K562 (cell line): Measurements from ENCODE around the gene KIF9.
A peak's percentile ranks its signal among the peaks of the same experiment; 100 is the strongest.

Experiments
- CHD2 ChIP-seq: IDR thresholded peaks from 2 replicates; pipeline ENCODE4 v1.6.1; 2011; ENCODE audit warnings: low read depth, low read length
- MXI1 ChIP-seq: IDR thresholded peaks from 2 replicates; pipeline ENCODE4 v1.6.1; 2011; ENCODE audit warnings: low read depth, mild to moderate bottlenecking, improper control_type of control experiment, low read length
- RFX5 ChIP-seq: IDR thresholded peaks from 2 replicates; pipeline ENCODE4 v1.6.1; 2011; ENCODE audit warnings: low read depth, mild to moderate bottlenecking, improper control_type of control experiment, low read length
- ZBTB2 ChIP-seq: fragments of 450-650 bp; IDR thresholded peaks from 2 replicates; pipeline ENCODE4 v1.6.1; 2016; ENCODE audit warnings: antibody characterized with exemption
- ZEB2 ChIP-seq: fragments of 450-650 bp; IDR thresholded peaks from 2 replicates; pipeline ENCODE4 v1.6.1; 2016
- TF ChIP-seq, protein P1 (sequence below): fragments of 450-650 bp; IDR thresholded peaks from 2 replicates; pipeline ENCODE4 v1.6.1; 2016; ENCODE audit warnings: mild to moderate bottlenecking
- TF ChIP-seq, protein P2 (sequence below), 3 experiments: IDR thresholded peaks in 2 of 3; conservative IDR thresholded peaks in 1 of 3; 2 replicates each; pipeline ENCODE4 v1.5.1; 2011 to 2012; ENCODE audit warnings: low read length in 3 of 3, mild to moderate bottlenecking in 3 of 3, control low read depth in 2 of 3, improper control_type of control experiment in 1 of 3, inconsistent platforms in 1 of 3, low read depth in 1 of 3, mixed read lengths in 1 of 3, moderate library complexity in 1 of 3; ENCODE audit not compliant: insufficient read depth in 2 of 3

DNA sequence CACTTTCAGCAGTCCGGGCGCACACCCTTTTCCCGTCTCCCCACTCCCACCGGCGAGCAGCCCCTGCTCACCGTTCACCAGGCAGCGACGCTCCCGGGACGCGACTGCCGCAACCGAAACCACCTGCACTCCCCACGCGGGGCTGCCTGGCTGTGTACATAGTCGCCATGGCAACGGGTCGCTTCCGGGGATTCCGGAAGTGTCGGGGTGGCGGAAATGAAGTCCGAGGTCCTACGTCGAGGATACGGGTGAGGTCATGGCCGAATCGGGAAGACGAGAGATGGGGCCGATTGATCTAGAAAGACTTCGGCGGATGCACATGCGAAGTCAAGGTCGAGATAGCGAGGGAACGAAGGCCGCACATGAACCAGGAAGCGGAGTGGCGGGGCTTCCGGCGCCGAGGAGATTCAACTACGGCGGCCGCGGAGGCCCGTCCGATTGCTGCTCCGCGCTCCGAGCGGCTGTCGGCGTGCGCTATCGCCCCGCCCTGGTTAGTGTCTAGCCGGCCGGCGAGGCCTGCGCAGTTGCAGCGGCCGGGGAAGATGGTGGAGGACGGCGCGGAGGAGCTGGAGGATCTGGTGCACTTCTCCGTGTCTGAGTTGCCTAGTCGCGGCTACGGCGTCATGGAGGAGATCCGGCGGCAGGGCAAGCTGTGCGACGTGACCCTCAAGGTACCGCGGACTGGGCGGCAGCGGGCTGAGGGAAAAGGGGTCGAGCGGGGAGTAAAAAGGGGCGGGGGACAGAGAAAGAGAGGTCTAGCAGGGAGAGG, at the start of gene KIF9, which contains the start of gene KLHL18:
- TF ChIP-seq CHD2, result peak; percentile 14
- no peak for TF ChIP-seq RFX5
- peak; percentile 100 for TF ChIP-seq MXI1
- TF ChIP-seq, protein P1, sequence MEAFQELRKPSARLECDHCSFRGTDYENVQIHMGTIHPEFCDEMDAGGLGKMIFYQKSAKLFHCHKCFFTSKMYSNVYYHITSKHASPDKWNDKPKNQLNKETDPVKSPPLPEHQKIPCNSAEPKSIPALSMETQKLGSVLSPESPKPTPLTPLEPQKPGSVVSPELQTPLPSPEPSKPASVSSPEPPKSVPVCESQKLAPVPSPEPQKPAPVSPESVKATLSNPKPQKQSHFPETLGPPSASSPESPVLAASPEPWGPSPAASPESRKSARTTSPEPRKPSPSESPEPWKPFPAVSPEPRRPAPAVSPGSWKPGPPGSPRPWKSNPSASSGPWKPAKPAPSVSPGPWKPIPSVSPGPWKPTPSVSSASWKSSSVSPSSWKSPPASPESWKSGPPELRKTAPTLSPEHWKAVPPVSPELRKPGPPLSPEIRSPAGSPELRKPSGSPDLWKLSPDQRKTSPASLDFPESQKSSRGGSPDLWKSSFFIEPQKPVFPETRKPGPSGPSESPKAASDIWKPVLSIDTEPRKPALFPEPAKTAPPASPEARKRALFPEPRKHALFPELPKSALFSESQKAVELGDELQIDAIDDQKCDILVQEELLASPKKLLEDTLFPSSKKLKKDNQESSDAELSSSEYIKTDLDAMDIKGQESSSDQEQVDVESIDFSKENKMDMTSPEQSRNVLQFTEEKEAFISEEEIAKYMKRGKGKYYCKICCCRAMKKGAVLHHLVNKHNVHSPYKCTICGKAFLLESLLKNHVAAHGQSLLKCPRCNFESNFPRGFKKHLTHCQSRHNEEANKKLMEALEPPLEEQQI, result no peak
- peak; percentile 35; the same call in 1 of the 2 replicates for TF ChIP-seq ZBTB2
- TF ChIP-seq, protein P2, sequence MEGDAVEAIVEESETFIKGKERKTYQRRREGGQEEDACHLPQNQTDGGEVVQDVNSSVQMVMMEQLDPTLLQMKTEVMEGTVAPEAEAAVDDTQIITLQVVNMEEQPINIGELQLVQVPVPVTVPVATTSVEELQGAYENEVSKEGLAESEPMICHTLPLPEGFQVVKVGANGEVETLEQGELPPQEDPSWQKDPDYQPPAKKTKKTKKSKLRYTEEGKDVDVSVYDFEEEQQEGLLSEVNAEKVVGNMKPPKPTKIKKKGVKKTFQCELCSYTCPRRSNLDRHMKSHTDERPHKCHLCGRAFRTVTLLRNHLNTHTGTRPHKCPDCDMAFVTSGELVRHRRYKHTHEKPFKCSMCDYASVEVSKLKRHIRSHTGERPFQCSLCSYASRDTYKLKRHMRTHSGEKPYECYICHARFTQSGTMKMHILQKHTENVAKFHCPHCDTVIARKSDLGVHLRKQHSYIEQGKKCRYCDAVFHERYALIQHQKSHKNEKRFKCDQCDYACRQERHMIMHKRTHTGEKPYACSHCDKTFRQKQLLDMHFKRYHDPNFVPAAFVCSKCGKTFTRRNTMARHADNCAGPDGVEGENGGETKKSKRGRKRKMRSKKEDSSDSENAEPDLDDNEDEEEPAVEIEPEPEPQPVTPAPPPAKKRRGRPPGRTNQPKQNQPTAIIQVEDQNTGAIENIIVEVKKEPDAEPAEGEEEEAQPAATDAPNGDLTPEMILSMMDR (IDR thresholded peaks at IDR 0.05 in 2 of 3, conservative IDR thresholded peaks at IDR 0.05 in 1 of 3; ENCODE audit: insufficient read depth in 2 of 3, low read depth in 1 of 3, low read length in 3 of 3), result 0 out of 6 replicates have a peak, but pooled peaks of 1 of the 3 experiments have one; percentile 4
- TF ChIP-seq ZEB2, result no peak; the same call in 1 of the 2 replicates
